CD4-positive, alpha-beta T cell (primary cell): Measurements from ENCODE around the gene RAET1G. TPM values are rescaled to one million over a fixed set of nuclear protein-coding genes. Genes with fewer than 3 reads are reported as not detected.

Source experiments
- ATAC-seq: fragments of 200-7000 bp; cut with Tn5 transposase; one replicate; pipeline ENCODE4 v1.10.0; 2022; ENCODE audit warnings: mild to moderate bottlenecking; ENCODE audit not compliant: poor library complexity
- CTCF ChIA-PET: fragments of 350-600 bp; sonication (Branson Sonifier 250); formaldehyde crosslinking; loops from one replicate; lab custom pipeline; 2021; ENCODE audit warnings: antibody characterized with exemption, inconsistent platforms; lab: Charles Lee
- POLR2A ChIA-PET: fragments of 350-600 bp; sonication (Branson Sonifier 250); formaldehyde crosslinking; loops from one replicate; lab custom pipeline; 2021; ENCODE audit warnings: antibody characterized with exemption, inconsistent platforms; lab: Charles Lee
- DNase-seq, 14 experiments: peaks; one replicate each; pipeline ENCODE4 v3.0.0-alpha.2; 2013 to 2020; ENCODE audit warnings: mixed read lengths in 2 of 14
- H3K27ac ChIP-seq, 2 donors: one replicate each; pipeline versions ENCODE4 v1.5.1 to v1.7.0; 2013; ENCODE audit warnings: low read length in 2 of 2, low read depth in 1 of 2, mild to moderate bottlenecking in 1 of 2
- H3K27me3 ChIP-seq, 2 experiments: 1 replicate in 1 of 2; 2 replicates in 1 of 2; pipeline versions ENCODE4 v1.6.1 to v1.7.0; 2013; ENCODE audit warnings: low read length in 2 of 2, control low read depth in 1 of 2, mild to moderate bottlenecking in 1 of 2, moderate library complexity in 1 of 2; ENCODE audit not compliant: insufficient read depth in 2 of 2, control insufficient read depth in 1 of 2
- H3K36me3 ChIP-seq: one replicate; pipeline ENCODE4 v1.6.1; 2013; ENCODE audit warnings: low read length, control low read depth; ENCODE audit not compliant: insufficient read depth
- H3K4me1 ChIP-seq: one replicate; pipeline ENCODE4 v1.6.1; 2013; ENCODE audit warnings: low read length, control low read depth; ENCODE audit not compliant: insufficient read depth
- H3K4me3 ChIP-seq: one replicate; pipeline ENCODE4 v1.5.1; 2013; ENCODE audit warnings: mild to moderate bottlenecking, low read length, moderate library complexity
- H3K9me3 ChIP-seq, 2 experiments: 1 replicate in 1 of 2; 2 replicates in 1 of 2; pipeline versions ENCODE4 v1.6.1 to v1.7.0; 2013; ENCODE audit warnings: low read length in 2 of 2, mild to moderate bottlenecking in 2 of 2, control low read depth in 1 of 2, moderate library complexity in 1 of 2; ENCODE audit not compliant: control insufficient read depth in 1 of 2, insufficient read depth in 1 of 2
- H3K27ac Mint-ChIP-seq: one replicate; pipeline ENCODE4 v1.8.0; 2020; ENCODE audit warnings: mixed read lengths
- H3K27me3 Mint-ChIP-seq: one replicate; pipeline ENCODE4 v1.8.0; 2021; ENCODE audit warnings: mixed read lengths
- H3K36me3 Mint-ChIP-seq: one replicate; pipeline ENCODE4 v1.8.0; 2021; ENCODE audit warnings: low read depth, mixed read lengths
- H3K4me1 Mint-ChIP-seq: one replicate; pipeline ENCODE4 v1.8.0; 2021; ENCODE audit warnings: low read depth, mixed read lengths
- H3K4me3 Mint-ChIP-seq: one replicate; pipeline ENCODE4 v1.8.0; 2020; ENCODE audit warnings: mild to moderate bottlenecking, mixed read lengths
- H3K9me3 Mint-ChIP-seq: one replicate; pipeline ENCODE4 v1.8.0; 2020; ENCODE audit warnings: mixed read lengths
- intact Hi-C, 2 experiments: fragments of 100-400 bp; cut with DNase I in 1 of 2; cut with micrococcal nuclease in 1 of 2; formaldehyde crosslinking; loops; one replicate each; pipeline versions ENCODE4 v1.15.1 to v1.9.0; 2023 to 2025; cut with DNase I, micrococcal nuclease
- total RNA-seq, 174 experiments: library from RNA in 2 of 174; stranded (reverse) in 2 of 174; gene quantifications; one replicate each; pipeline ENCODE4 v1.2.3 and lab custom pipeline; 2021 to 2026
- TF ChIP-seq, protein P1 (sequence below): fragments of 200-600 bp; IDR thresholded peaks from one replicate; pipeline ENCODE4 v1.8.0; 2022; ENCODE audit warnings: antibody characterized with exemption, mild to moderate bottlenecking

Gene RAET1G
- total RNA-seq, 2 experiments from 2014 or later = not detected

DNA sequence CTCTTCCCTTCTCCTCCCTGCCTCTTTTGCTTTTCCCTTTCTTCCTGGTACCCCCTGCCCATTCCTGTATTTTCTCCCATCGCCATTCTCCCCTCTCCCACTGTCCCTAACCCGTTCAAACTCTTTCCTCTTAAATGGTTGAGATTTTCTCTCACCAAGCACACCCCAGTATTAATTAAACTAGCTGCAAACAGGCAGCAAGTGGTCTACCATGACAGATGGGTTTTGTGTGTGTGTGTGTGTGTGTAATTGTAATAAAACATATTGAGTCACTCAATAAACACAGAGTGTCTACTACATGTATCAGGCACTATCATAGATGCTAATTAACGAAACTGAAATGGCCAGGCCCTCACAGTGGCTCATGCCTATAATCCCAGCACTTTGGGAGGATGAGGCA lies 31.7 kb downstream of the RAET1G start:
- DNase-seq = no peak
- Histone ChIP-seq H3K9me3 (no peaks in the 10 kb centered on the region), H3K4me3 (no peak overlapping the region), H3K27me3 (no peaks in the 10 kb centered on the region), H3K4me1 (peaks cover 6% of the 10 kb centered on the region), H3K36me3 (no peaks in the 10 kb centered on the region), H3K27ac (no peak overlapping the region)
- CTCF ChIA-PET = no interaction called here
- Mint-ChIP-seq H3K4me1 (peaks cover 7% of the 10 kb centered on the region), H3K9me3 (no peaks in the 10 kb centered on the region), H3K4me3 (no peak overlapping the region), H3K36me3 (no peaks in the 10 kb centered on the region), H3K27me3 (peaks cover 5% of the 10 kb centered on the region), H3K27ac (no peak overlapping the region)
- TF ChIP-seq, protein P1, sequence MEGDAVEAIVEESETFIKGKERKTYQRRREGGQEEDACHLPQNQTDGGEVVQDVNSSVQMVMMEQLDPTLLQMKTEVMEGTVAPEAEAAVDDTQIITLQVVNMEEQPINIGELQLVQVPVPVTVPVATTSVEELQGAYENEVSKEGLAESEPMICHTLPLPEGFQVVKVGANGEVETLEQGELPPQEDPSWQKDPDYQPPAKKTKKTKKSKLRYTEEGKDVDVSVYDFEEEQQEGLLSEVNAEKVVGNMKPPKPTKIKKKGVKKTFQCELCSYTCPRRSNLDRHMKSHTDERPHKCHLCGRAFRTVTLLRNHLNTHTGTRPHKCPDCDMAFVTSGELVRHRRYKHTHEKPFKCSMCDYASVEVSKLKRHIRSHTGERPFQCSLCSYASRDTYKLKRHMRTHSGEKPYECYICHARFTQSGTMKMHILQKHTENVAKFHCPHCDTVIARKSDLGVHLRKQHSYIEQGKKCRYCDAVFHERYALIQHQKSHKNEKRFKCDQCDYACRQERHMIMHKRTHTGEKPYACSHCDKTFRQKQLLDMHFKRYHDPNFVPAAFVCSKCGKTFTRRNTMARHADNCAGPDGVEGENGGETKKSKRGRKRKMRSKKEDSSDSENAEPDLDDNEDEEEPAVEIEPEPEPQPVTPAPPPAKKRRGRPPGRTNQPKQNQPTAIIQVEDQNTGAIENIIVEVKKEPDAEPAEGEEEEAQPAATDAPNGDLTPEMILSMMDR = no peak
- POLR2A ChIA-PET = no interaction called here
- intact Hi-C loops = no loop called here
- ATAC-seq = no peak

- no peak overlapping the region for H3K4me3 Mint-ChIP-seq
- H3K27me3 Mint-ChIP-seq = peaks cover 5% of the 10 kb centered on the region
- H3K4me1 ChIP-seq = peaks cover 1% of the 10 kb centered on the region
- ChIA-PET POLR2A (no interaction called here), CTCF (no interaction called here)
- peaks cover 1% of the 10 kb centered on the region for H3K4me1 Mint-ChIP-seq
- TF ChIP-seq, protein P1 = no peak
- H3K36me3 Mint-ChIP-seq = no peaks in the 10 kb centered on the region
- intact Hi-C loops = no loop called here
- H3K9me3 Mint-ChIP-seq = no peaks in the 10 kb centered on the region
- H3K36me3 ChIP-seq = no peaks in the 10 kb centered on the region
- ATAC-seq (no peak), DNase-seq (no peak)
- no peak overlapping the region for H3K27ac Mint-ChIP-seq
- H3K27ac ChIP-seq = no peak overlapping the region
- no peak overlapping the region for H3K4me3 ChIP-seq
- no peaks in the 10 kb centered on the region for H3K9me3 ChIP-seq
- no peaks in the 10 kb centered on the region for H3K27me3 ChIP-seq
Measured at GRCh38 chr6:149890629-149891045, 32.3 kb downstream of the RAET1G start.

GRCh38 chr6:149889326-149889725 lies 33.6 kb downstream of the RAET1G start:
- ATAC-seq = no peak

More at GRCh38 chr6:149889326-149889725, 33.6 kb downstream of the RAET1G start:
- TF ChIP-seq, protein P1 = no peak
- Histone ChIP-seq H3K27ac (no peak overlapping the region), H3K9me3 (no peaks in the 10 kb centered on the region), H3K36me3 (no peaks in the 10 kb centered on the region), H3K27me3 (no peaks in the 10 kb centered on the region), H3K4me3 (no peak overlapping the region), H3K4me1 (no peaks in the 10 kb centered on the region)
- H3K36me3 Mint-ChIP-seq = no peaks in the 10 kb centered on the region
- intact Hi-C loops = no loop called here
- DNase-seq = no peak
- POLR2A ChIA-PET = no interaction called here
- H3K9me3 Mint-ChIP-seq = no peaks in the 10 kb centered on the region
- CTCF ChIA-PET = no interaction called here
- H3K27me3 Mint-ChIP-seq = peaks cover 14% of the 10 kb centered on the region
- H3K4me3 Mint-ChIP-seq = no peak overlapping the region
- no peaks in the 10 kb centered on the region for H3K4me1 Mint-ChIP-seq
- no peak overlapping the region for H3K27ac Mint-ChIP-seq
